ENCODE data around the gene RPTOR. TPM values are rescaled to one million over a fixed set of nuclear protein-coding genes. Genes with fewer than 3 reads are reported as not detected.

Gene RPTOR
- total and polyA plus RNA-seq, 12 donors = 7.9 to 30.3 (median 25.6) TPM

- Histone ChIP-seq H3K4me3 (no peak overlapping the region), H3K36me3 (peaks cover 0 to 67% (median 13%) of the 10 kb centered on the region in 9 donors), H3K9me3 (no peaks in the 10 kb centered on the region), H3K4me1 (peaks cover 0 to under 1% (median 0%) of the 10 kb centered on the region in 9 donors), H3K27me3 (no peaks in the 10 kb centered on the region), H3K27ac (no peak overlapping the region)
- WGBS, 2 donors = 97% methylated on average over 39 of the region's 39 CpGs
- intact Hi-C loops (cut with DNase I) = loop anchor here in 1 of 10 donors (2.0 kb wide), 1 partner anchor 74 kb away; no protein-coding TSS in a partner anchor
- DNase-seq = no peak
- peak in 1 of 8 donors; percentile 18 for ATAC-seq
- TF ChIP-seq CTCF (IDR thresholded peaks at IDR 0.05) = no peak
Measured at GRCh38 chr17:80906364-80907259, 362.0 kb downstream of the RPTOR start.

- Histone ChIP-seq H3K9me3 (no peaks in the 10 kb centered on the region), H3K4me3 (no peak overlapping the region), H3K36me3 (peaks cover 0 to 73% (median 13%) of the 10 kb centered on the region in 9 donors), H3K27me3 (no peaks in the 10 kb centered on the region), H3K4me1 (no peaks in the 10 kb centered on the region), H3K27ac (no peak overlapping the region)
- no peak for TF ChIP-seq CTCF (IDR thresholded peaks at IDR 0.05)
- ATAC-seq = no peak
- intact Hi-C loops (cut with DNase I) = loop anchor here in 1 of 10 donors (2.0 kb wide), 1 partner anchor 74 kb away; no protein-coding TSS in a partner anchor
- 95 to 98% methylated on average over 12 of the region's 12 CpGs for WGBS, 2 donors
- DNase-seq = no peak
Measured at GRCh38 chr17:80907281-80907680, 362.6 kb downstream of the RPTOR start.

- Histone ChIP-seq H3K27ac (no peak overlapping the region), H3K4me1 (no peaks in the 10 kb centered on the region), H3K9me3 (no peaks in the 10 kb centered on the region), H3K4me3 (no peak overlapping the region), H3K36me3 (peaks cover 0 to 79% (median 13%) of the 10 kb centered on the region in 9 donors), H3K27me3 (no peaks in the 10 kb centered on the region)
- DNase-seq (no peak), ATAC-seq (no peak)
- intact Hi-C loops (cut with DNase I) = no loop called here
- 87 to 93% methylated on average over 12 of the region's 12 CpGs for WGBS, 2 donors
- TF ChIP-seq CTCF (IDR thresholded peaks at IDR 0.05) = no peak
Measured at GRCh38 chr17:80908211-80908610, 363.6 kb downstream of the RPTOR start.

- H3K4me1 ChIP-seq = no peaks in the 10 kb centered on the region
- no peak overlapping the region for H3K4me3 ChIP-seq
- H3K36me3 ChIP-seq = peaks cover 0 to 75% (median 13%) of the 10 kb centered on the region in 9 donors
- no peaks in the 10 kb centered on the region for H3K9me3 ChIP-seq
- no peak overlapping the region for H3K27ac ChIP-seq
- no peak for TF ChIP-seq CTCF (IDR thresholded peaks at IDR 0.05)
- WGBS, 2 donors = 97% methylated on average over 13 of the region's 13 CpGs
- no peaks in the 10 kb centered on the region for H3K27me3 ChIP-seq
- intact Hi-C loops (cut with DNase I) = no loop called here
- DNase-seq (no peak), ATAC-seq (no peak)
Measured at GRCh38 chr17:80908776-80909175, 364.1 kb downstream of the RPTOR start.
